Stimulated activated CD4-positive, alpha-beta T cell treated with anti-CD3 and anti-CD28 coated beads, Interleukin-1b, Interleukin-23, amount 100 ng/mL, for 48 hours (primary cell): ENCODE data around the gene SKAP1.
A peak's percentile ranks its signal among the peaks of the same experiment; 100 is the strongest.
"Not testable (repeated sequence)": the region's sequence is repeated elsewhere in the genome, so short reads cannot be mapped to it uniquely, and the experiment has no call there.

Experiments used
- DNase-seq: peaks from one replicate; pipeline ENCODE4 v3.0.0-alpha.2; 2020

SKAP1 gene

DNA sequence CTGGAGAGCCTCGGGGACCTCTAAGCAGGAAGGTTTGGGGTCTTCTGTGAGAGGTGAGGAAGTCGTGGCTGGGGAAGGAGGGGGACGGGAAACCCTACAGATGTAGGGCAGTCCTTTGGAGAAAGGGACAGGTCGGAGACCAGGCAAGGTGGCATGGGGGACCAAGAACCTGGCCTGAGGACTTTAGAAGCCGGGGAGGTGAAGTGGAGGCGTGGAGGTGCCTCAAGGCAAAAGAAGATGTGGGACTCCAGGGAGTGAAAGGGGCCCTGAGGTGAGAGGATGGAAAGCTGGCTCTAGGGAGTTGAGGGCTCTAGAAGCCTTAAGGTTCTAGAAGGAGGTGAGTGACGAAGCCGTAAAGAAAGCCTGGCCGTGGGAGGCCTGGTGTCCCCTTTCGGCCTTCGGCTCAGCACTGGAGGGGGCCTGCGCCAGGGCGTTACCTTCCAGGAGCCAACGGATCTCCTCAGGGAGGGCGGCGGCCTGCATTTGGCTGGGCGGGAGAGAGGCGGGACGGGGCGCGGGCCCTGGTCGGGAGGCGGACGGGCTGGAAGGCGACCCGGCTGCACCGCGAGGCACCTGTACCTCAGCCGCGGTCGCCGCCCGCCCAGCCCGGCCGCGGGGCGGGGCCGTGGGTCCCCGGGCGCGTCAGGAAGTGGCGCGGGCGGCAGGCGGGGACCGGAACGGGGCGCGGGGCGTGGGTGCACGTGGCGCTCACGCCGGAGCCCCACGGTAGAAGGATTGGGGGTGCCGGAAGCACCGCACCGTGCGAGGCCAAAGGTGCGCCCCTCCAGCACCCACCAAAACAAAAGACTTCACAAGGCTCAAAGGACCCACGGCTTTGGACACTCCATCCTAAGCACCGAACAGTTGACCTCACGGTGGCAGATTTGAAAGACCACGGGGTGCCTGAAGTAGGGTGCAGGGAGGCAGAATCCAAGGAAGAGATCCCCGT lies at the start of gene SKAP1:
Gene SKAP1 (minus strand): TSS at position 577 of the 949 bp plus-strand sequence.
- DNase-seq: peak; percentile 52

DNA sequence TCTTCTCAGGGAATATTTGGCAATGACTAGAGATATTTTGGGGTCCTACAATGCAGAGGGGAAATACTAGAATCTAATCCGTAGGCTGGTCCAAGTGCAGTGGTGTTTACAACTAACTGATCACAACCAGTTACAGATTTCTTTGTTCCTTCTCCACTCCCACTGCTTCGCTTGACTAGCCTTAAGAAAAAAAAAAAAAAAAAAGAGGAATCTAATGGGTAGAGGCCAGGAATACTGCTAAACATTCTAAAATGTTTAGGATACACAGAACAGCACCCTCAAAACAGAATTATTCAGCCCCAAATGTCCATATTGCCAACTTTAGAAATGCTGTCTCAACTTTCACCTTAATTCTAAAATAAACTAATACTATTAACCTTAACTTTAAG lies 49.0 kb upstream of the SKAP1 start:
- DNase-seq: no peak

DNA sequence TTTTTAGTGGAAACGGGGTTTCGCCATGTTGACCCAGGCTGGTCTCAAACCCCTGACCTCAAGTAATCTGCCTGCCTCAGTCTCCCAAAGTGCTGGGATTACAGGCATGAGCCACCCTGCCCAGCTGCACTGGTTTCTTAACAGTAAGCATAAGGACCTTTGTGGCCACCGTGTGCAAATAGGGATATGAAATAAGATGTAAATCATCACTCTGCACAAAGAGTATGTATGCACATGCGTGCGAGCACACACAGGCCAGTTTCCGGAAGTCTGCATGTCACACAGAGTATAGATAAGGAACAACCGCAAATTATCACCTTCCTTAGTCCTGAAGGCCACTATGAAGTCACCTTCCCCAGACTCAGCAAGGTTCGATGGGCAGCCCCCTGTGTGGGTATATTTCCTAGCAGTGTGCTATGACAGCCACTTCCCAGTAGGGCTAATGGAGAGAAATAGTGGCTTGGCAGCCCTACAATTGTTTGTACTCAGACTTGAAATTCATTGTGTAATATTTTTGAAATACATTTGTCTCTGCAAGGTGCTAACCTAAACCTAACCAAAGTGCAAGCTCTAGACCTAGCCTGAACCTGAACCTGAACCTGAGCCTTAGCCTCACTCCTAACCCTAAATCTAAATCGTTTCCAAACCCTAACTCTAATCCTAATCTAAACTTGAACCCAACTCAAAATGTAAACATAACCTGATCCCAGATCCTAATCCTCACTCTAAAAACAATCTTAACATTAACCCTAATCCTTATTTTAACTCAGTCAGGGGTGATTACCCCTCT lies 48.4 kb upstream of the SKAP1 start:
- DNase-seq: peak; percentile 34

DNA sequence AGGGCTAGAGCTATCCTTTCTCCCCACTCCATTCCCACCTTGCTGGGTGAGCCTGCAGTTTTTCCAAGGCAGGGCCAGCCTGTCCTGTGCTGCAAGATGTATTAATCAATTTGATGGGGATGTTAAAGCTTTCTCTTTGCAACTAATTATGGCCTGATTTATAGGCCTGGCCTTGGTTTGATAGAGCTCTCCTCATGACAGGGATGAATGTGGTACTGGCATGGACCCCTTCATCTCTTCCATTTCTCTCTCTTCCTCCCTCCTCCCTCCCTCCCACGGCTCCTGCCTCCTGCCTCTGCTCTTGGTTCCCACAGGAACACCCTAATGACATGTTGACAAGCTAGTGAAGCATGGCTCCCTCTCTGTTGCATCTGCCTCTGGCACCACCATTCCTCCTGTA lies 47.2 kb upstream of the SKAP1 start:
- DNase-seq: no peak

DNA sequence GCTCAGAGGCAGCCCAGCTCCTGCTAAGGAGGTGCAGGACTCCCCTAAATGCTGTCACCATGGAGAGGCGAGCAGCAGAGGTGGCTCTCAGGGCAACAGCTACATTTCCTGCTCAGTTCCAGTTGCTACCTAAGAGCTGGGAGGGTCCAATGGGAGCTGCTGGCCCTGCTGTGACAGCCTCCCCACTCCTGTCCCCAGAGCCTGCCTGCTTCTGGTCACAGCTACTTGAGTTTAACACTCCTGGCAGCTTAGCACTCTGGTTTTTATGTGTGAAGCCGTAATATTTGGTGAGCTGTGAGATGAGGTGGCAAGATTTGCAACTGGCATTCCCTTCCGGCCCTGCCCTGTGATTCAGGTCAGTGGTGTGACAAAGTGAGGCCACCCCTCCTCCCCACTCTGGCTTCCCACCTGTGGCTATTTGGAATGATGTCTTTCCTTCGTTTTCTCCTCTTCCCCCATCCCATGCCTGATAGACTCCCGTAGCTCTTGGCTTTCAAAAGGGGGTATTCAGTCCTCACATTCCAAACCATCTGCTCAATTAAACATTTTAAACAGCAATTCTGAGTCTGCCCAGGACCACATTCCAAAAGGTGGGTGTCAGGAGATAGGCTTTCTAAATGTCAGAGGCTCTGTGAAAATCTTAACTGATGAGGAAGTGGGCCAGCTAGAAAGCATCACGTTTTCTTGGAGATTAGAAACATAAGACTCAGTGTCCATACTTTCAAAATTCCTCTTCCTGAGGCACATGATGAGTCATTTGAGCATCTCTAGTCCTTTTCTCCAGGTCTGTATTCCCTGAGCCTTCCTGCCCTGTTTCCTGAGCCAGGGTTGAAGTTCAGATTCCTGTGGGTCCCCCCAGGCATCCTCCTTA lies 42.6 kb upstream of the SKAP1 start:
- no peak for DNase-seq

DNA sequence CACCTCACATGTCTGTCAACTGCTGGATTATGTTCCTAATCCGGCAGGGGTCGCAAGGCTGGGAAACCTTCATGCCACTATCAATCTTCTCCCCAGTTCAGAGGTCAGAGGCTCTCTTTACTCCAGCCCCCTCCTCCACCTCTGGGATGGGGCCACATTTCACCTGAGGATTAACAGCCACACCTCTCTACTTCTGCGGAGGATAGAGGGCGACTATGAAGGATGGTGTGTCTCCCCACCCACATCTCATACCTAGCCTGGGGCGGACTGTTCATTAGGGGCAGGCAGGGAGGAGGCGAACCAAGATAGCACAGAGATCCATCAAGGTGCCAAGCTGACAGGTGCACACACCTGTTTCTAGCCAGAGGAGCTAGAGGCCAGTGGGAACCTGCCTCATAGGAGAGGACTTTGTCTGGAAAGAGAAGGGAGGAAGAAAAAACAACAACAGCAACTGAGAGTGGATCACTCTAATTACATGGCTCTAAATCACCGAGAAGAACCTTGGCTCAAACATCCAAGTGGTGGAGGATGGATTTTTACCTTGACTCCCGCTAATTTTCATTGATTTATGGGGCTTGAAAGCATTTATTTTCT lies 41.9 kb upstream of the SKAP1 start:
- DNase-seq: no peak

DNA sequence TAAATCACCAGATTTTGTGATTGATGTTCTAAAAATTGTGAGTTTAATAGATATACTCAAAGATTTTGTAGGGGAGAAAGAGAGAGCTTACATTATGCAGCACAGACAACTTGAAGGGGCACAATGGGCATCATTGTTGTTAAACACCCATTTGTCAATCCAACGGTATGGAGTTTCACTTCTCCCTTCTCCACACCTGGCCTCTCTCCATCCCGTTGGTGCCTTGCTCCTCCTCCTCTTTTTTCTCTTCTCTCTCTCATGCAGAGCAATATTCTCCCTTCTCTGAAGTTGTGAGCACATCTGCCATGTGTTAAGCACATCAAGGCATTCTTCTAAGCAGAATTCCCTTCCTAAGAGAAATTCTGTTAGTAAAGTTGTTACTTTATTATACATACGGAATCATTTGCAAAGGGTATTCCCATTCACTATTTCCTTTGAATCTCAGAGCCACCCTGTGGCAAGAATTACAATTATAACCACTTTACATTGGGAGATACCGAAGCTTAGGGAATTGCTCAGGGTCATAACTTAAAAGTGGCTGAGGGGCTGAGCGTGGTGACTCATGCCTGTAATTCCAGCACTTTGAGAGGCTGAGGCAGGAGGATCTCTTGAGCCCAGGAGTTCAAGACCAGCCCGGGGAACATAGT lies 40.5 kb upstream of the SKAP1 start:
- no peak for DNase-seq

DNA sequence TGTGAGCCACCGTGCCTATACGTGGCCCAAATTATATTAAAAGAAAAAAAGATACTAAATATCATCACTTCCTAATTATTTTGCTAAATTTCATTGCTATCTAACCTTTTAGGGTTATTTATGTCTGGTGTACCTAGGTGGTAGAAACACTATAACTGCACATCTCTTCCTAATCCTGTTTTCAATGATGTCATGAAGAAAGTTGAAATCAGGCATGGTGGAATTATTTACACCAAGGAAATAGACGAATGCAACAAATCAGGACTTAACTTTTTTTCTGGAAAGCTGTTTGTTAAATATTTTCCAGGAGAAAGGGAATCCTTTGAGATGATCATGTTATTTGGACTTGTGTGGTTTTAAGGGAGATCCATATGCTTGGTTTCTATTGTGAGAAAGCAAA lies 39.2 kb upstream of the SKAP1 start:
- no peak for DNase-seq

DNA sequence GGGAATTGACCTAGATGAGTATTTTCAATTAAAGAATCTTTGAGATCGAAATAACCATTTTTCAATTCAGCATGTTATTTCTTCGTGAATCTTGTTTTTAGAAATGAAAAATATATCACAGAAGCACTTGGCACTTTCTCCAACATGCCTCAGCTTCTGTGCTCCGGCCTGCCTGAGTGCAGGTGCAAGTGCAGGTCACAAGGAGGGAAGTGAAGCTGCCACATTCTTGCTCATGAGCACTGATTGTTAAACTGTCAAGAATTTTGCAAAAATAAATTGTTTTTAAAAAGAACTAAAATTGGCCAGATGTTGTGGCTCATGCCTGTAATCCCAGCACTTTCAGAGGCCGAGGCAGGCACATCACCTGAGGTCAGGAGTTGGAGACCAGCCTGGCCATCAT lies 38.3 kb upstream of the SKAP1 start:
- DNase-seq: no peak

DNA sequence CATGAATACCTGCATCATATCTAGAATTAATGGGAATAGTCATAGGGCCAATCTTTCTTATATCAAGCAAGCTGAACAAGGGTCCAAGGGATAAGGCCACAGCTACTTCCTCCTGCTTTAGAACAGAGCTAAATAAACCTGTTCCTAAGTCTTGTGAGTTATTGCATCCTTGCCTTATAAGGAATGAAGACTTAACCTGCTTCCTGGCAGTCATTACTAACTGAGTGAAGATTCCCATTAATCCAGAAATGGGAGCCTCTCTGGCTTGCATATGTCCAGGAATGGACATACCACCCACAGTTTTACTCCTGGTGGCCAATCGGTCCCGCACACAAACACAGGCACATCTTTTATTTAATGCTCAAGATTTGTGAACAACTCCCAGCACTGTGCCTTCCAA lies 35.9 kb upstream of the SKAP1 start:
- no peak for DNase-seq

DNA sequence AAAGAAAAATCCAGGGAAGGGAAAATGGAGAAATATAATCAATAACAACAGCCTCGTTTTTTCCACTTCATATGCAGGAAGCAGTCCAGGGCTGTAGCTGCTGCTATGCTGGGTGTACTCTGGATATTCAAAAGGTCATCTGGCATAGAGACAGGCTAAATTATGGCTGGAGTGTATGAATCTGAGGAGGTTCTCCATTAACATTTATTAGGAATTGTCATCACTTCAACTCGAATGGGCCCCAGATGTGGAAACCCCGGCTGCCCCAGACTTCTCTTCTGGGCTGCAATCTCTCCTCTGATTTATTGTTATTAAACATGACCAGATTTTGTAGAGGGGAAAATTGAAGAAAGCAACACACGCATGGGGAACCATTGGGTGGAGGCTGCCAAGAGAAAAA lies 33.5 kb upstream of the SKAP1 start:
- DNase-seq: no peak

DNA sequence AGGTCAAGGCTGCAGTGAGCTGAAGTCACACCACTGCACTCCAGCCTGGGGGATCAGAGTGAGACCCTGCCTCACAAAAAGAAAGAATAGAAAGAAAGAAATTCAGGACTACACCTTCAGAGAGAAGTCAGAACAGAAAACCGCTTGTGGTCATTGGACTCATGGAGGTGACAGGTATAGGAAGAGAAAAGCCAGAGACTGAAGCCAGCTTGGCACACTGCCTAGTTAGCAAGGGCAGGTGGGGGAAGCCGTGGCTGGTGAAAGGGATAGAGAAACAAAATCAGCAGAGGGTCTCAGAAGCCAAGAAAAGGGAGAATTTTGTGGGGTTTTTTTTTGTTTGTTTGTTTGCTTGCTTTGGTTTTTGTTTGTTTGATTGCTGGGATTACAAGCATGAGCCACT lies 32.9 kb upstream of the SKAP1 start:
- no peak for DNase-seq

DNA sequence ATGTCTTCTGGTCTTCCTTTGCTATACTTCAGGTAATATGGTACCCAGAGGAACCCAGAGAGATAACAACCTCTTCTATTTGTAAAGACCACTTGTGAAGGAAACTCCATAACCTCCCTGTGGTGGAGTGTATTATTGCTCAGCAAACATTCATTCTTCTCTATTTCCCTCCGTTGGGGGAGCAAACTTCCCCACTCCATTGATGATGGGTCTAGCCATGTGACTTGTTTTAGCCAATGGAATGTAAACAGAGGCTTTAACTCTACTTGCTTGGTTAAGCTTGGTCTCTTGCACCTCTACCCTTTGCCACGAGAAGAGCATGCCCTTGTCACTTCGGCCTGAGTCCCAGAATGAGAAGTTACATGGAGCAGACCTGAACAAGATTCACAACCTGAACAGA lies 30.0 kb upstream of the SKAP1 start:
- no peak for DNase-seq

DNA sequence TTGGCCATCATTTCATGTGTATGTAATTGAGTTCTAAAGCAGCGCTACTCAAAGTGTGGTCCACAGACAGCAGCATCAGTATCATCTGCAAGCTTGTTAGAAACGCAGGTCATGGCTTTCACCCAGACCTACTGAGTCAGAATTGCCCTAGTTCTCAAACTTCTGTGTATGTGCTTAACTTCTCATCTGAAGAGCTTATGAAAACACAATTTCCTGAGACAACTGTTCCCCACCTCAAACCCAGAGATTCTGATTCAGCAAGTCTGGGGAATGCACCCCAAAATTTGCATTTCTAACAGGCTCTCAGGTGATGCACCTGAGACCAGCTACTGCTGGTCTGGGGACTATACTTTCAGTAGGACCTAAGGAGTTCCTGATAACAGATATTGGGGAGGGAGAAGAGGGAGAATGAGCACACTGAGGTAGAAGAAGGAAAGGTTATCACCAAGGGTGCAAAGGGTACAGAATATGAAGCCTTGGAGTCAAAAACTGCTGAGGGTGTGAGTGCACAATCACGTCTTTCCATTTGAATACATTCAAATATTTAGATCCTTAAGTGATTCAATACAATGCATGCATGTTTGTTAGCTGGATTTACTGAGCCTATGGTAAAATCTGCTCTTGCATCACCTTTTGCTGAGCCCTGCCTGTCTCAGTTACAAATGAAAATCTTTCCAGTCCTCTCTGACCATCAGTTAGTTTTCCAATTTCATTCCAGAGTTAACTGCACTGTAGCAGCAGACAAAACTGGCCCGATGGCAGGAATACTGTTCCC lies 29.2 kb upstream of the SKAP1 start:
- peak; percentile 29 for DNase-seq

DNA sequence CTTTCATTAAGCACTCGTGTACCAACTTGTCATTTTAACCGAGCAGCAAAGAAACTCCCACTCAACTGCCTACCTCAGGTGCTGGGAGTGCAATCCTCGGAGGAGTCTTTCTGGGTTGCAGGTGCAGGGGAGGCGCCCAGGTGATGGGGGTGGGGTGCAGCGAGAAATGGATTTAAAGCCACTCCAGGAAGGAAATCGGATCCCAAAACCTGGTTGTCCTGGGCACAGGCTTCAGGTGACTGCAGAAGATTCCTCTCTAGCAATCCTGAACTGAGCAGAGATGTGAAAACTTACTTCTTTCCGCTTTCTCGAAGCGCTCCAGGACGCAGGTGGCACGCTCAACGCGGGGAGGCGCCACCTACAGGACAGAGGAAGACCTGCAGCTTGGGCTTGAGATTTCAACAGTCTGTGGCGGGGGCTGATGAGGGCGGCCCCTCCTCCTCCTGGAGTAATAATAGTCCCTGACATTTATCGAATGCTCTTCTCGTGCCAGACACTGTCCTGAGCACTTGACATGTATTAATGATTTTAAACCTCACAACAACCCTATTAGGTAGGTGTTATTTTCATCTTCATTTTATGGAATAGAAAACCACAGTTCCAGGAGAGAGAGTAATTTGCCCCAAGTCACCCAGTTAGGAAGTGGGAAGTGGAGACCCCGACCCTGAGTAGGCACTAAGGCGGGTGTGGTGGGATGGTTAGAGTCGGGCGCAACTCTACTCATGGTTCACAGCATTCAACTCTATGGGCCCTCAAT lies 27.2 kb upstream of the SKAP1 start:
- peak; percentile 73 for DNase-seq

DNA sequence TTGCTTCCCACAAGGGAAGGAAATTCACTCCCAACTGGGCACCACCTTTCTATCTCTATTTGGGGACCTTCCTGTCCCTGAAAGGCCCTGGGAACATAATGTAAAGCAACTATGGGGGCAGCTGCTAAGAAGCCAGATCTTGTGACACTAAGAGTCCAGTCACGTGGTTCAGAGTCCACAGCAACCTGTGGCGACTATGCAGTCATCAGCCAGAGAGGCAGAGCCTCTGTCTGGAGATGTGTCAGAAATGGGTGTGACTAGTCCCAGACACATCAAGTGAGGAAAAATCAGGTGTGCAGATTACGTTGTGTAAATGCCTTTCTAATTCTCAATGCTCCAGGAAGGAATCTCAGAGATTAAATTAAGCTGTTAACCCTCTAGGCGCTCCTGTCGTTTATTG lies 26.6 kb upstream of the SKAP1 start:
- peak; percentile 65 for DNase-seq

DNA sequence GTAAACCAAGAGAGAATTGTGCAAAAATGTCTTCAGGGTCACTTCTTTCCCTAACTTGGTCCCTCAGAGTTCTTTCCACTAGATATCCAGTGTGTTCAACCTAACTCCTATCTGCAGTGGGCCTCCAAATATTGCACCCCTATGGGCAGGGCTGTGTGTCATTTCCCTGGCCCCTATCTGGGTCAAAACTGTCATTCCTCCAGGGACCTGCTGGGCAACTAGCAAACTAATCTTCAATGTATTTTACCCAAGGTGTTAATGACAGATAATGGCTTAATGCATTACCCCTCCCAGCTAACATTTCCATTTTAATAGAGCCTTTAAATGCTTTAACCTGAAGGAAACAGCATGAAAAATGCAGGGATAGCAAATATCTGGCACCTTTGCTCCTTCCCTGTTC lies 25.8 kb upstream of the SKAP1 start:
- DNase-seq: no peak

DNA sequence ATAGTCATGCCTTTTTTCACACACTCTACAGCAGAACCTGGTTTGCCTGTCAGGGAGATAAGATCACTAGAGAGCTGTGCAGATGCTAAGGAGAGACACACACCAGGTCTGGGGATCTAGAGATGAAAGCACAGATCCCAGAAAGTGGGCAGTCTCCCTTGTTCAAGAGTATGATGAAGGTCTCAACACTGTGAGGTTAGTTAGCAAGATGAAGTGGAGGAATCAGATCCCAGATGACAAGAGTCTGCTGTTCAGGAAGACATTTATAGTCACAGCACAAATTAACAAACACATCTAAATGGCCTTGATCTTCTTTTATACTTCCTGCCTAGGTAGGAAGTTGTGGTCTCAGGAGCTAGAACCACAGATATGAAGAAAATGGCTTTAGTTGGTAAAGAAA lies 23.4 kb upstream of the SKAP1 start:
- DNase-seq: no peak

DNA sequence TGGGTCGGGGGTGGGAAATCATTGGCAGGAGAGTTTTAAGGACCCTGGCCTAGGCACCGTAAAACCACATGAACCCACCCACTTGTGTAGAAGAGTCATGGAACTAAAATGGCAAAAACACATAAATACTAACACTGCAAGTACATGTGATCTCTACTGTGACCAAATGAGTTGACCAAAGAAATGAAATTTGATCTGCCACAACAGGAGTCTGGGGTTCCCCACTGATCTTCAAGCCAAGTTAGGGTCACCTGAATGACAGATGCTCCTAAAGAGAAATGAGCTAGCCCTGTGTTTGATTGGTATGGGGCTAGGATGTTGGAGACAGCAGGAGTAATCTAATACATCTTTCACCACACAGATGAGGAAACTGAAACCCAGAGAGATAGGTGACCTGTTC lies 21.5 kb upstream of the SKAP1 start:
- no peak for DNase-seq

DNA sequence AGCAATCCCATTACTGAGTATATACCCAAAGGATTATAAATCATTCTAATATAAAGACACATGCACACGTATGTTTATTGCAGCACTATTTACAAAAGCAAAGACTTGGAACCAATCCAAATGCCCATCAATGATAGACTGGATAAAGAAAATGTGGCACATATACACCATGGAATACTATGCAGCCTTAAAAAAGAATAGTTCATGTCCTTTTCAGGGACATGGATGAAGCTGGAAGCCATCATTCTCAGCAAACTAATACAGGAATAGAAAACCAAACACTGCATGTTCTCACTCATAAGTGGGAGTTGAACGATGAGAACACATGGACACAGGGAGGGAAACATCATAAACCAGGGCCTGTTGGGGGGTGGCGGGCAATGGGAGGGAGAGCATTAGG lies 19.3 kb upstream of the SKAP1 start:
- not testable (repeated sequence) for DNase-seq

DNA sequence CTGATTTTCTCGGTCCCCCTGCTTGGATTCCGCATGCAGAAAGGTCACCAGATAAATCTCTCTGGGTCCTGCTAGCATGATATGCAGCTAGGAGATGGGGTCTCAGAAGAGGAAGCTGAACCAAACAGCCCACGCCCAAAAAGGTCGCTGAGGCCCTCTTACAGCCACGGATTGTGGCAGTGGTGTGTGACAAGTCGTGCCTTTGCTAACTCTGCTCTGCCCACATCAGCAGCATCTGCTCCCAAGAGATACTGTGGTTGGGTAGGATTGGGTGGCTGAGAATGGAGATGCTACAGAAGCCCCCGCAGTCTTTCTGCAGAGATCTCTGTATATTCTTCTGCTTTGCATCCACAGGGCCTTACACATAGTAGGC lies 15.2 kb upstream of the SKAP1 start:
- DNase-seq: no peak
